Neural cell (in vitro differentiated cells): ENCODE data around the gene HTR3A.

Source experiments
- POLR2AphosphoS5 ChIP-seq: IDR thresholded peaks from 2 replicates; pipeline ENCODE4 v1.6.1; 2012
- RAD21 ChIP-seq: fragments of 450-650 bp; conservative IDR thresholded peaks from 2 replicates; pipeline ENCODE4 v1.6.1; 2014; ENCODE audit warnings: antibody characterized with exemption, mild to moderate bottlenecking, moderate library complexity
- TF ChIP-seq, protein P1 (sequence below): fragments of 450-650 bp; IDR thresholded peaks from 2 replicates; pipeline ENCODE4 v1.5.1; 2014; ENCODE audit warnings: antibody characterized with exemption, mild to moderate bottlenecking, moderate library complexity; ENCODE audit not compliant: poor library complexity, severe bottlenecking

DNA sequence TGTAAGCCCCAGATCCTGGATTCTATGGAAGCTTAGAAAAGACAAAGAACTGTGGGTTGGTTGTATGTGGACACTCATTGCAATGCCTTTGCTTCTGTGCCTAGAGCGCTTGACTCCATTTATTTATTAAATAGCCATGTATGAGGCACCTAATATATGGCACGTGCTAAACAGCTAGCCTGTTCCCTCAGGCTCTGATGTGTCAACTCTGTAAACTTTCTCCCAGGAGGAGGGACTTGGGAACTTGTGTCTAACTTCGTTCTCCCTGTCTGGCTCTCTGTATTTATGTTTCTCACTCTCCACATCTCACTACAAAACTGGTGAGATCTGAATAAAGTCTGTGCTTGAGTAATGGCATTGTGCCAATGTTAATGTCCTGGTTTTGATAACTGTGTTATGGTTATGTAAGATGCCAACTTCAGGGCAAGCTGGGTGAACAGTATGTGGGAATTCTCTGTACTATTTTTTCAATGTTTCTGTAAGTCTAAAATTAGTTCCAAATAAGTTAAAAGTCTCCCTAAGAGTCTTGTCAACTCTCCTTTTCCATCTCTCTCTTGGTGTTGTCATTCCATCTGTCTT is 50.5 kb downstream of the HTR3A start:
- no peak for TF ChIP-seq RAD21
- TF ChIP-seq, protein P1, sequence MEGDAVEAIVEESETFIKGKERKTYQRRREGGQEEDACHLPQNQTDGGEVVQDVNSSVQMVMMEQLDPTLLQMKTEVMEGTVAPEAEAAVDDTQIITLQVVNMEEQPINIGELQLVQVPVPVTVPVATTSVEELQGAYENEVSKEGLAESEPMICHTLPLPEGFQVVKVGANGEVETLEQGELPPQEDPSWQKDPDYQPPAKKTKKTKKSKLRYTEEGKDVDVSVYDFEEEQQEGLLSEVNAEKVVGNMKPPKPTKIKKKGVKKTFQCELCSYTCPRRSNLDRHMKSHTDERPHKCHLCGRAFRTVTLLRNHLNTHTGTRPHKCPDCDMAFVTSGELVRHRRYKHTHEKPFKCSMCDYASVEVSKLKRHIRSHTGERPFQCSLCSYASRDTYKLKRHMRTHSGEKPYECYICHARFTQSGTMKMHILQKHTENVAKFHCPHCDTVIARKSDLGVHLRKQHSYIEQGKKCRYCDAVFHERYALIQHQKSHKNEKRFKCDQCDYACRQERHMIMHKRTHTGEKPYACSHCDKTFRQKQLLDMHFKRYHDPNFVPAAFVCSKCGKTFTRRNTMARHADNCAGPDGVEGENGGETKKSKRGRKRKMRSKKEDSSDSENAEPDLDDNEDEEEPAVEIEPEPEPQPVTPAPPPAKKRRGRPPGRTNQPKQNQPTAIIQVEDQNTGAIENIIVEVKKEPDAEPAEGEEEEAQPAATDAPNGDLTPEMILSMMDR, result no peak
- TF ChIP-seq POLR2AphosphoS5, result no peak
